ENCODE results near the gene RSPH3.

RSPH3 gene

DNA sequence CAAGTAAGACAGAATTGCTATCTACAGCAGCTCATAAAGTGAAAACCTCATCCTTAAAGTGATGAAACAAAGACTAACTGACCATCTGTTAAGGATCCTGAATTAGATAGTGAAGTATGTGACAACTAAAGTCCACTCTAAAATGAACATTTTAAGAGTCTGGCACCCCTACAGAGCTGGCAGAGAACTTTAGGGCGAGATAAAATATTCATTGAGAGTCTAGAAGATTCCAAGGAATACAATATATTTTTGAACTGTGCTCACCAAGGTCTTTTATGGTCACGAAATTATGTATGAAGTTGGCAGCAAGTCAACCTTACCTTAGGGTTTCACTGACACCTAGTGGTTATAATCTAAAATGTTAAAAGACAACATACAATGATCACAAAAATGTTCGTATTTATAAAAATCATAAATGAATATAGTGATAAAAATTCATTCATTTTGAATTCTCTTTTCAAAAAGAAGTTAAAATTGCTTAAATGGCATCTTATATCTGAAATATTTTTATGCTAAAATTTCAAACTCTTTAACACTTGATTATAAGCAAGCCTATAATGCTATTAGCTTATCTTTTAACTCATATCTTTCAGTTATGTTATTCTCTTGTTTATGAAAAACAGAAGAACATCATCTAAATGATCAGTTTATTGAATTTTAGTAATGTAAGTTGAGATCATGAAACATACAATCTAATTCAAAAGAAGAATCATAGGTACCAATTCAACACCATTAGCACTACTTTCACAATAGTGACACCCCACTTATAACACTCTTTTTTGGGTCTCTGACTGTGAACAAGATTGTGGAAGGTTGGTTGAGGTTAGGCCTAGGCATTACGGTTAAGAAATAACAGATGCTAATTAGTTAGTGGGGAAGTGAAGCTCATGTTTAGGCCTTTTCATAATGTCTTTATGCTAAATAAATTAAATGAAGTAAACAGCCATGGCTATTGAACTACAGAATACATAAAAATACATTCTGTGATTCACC, 27.5 kb downstream of the RSPH3 start:
- TF ChIP-seq, protein P1, sequence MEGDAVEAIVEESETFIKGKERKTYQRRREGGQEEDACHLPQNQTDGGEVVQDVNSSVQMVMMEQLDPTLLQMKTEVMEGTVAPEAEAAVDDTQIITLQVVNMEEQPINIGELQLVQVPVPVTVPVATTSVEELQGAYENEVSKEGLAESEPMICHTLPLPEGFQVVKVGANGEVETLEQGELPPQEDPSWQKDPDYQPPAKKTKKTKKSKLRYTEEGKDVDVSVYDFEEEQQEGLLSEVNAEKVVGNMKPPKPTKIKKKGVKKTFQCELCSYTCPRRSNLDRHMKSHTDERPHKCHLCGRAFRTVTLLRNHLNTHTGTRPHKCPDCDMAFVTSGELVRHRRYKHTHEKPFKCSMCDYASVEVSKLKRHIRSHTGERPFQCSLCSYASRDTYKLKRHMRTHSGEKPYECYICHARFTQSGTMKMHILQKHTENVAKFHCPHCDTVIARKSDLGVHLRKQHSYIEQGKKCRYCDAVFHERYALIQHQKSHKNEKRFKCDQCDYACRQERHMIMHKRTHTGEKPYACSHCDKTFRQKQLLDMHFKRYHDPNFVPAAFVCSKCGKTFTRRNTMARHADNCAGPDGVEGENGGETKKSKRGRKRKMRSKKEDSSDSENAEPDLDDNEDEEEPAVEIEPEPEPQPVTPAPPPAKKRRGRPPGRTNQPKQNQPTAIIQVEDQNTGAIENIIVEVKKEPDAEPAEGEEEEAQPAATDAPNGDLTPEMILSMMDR (IDR thresholded peaks at IDR 0.05; ENCODE audit: low read depth, low read length), result peak; percentile 24
- H3K4me3 ChIP-seq (replicated peaks in 1 of 2; ENCODE audit: low read depth in 2 of 2, low read length in 2 of 2), result no peak overlapping the region
- DNase-seq (ENCODE audit: low read depth in 2 of 2), result peak; percentile 77 to 80

DNA sequence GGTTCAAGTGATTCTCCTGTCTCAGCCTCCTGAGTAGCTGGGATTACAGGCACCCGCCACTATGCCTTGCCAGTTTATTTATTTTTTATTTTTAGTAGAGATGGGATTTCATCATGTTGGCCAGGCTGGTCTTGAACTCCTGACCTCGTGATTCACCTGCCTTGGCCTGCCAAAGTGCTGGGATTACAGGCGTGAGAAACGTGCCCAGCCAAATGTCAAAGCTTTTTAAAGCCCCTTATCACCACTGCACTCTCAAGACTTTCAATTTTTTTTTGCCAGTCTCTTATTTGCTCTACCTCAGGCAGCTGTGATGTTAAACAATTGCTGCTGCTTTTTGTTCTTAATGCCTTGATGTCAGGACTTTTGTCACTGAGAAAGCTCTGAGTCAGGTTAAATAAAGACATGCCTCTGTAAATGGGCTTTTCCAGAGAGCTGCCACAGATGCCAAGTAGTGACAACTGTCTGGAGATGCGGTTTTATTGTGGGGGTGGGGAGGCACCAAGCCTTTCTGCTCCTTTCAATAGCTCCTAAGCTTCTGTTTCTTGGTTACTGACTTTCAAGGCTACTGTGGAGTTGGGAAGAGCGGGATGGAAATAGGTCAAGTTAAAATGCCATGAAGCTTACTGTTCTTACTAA, 29.2 kb downstream of the RSPH3 start:
- H3K4me3 ChIP-seq (replicated peaks in 1 of 2; ENCODE audit: low read depth in 2 of 2, low read length in 2 of 2), result no peak overlapping the region
- TF ChIP-seq, protein P1 (IDR thresholded peaks at IDR 0.05; ENCODE audit: low read depth, low read length), result no peak
- DNase-seq (ENCODE audit: low read depth in 2 of 2), result peak in 1 of 2 donors; percentile 43

DNA sequence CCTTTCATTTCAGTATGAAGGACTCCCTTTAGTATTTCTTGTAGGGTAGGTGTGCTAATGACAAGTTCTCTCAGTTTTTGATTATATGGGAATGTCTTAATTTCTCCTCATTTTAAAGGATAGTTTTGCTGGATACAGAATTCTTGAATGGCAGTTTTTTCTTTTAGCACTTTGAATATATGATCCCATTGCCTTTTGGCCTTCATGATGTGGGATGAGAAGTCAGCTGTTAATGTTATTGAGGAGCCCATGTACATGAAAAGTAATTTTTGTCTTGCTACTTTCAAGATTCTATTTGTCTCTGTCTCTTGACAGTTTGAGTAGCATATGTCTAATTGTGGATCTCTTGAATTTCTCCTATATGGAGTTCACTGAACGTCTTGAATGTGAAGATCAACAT, 30.9 kb downstream of the RSPH3 start:
- TF ChIP-seq, protein P1 (IDR thresholded peaks at IDR 0.05; ENCODE audit: low read depth, low read length), result no peak
- DNase-seq (ENCODE audit: low read depth in 2 of 2), result peak in 1 of 2 donors; percentile 6
- no peak overlapping the region for H3K4me3 ChIP-seq (replicated peaks in 1 of 2; ENCODE audit: low read depth in 2 of 2, low read length in 2 of 2)

DNA sequence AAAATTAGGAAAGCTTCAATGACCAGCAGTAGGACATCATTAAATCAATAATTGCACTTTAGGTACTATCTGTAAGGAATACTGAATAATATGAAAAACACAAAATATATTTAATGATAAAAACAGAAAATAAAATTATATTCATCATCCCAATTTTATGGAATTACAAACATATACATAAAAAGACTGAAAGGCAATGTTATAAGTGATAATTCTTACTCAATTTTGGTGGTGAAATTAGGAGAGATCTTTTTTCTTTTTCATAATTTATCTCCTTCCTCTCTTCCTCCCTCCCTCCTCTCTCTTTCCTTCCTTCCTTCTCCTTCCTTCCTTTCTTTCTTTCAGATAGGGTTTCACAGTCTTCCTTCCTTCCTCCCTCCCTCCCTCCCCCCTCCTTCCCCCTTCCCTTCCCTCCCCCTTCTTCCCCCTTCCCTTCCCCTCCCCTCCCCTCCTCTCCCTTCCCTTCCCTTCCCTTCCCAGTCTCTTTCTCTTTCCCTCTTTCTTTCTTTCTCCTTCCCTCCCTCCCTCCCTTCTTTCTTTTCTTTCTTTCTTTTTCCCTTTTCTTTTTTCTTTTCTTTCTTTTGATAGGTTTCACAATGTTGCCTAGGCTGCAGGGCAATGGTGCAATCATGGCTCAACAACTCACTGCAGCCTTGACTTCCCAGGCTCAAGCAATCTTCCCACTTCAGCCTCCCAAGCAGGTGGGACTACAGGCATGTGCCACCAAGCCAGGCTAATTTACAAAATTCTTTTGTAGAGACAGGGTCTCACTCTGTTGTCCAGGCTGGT, 36.8 kb downstream of the RSPH3 start:
- DNase-seq (ENCODE audit: low read depth in 2 of 2), result no peak
- no peak overlapping the region for H3K4me3 ChIP-seq (replicated peaks in 1 of 2; ENCODE audit: low read depth in 2 of 2, low read length in 2 of 2)
- TF ChIP-seq, protein P1 (IDR thresholded peaks at IDR 0.05; ENCODE audit: low read depth, low read length), result no peak

DNA sequence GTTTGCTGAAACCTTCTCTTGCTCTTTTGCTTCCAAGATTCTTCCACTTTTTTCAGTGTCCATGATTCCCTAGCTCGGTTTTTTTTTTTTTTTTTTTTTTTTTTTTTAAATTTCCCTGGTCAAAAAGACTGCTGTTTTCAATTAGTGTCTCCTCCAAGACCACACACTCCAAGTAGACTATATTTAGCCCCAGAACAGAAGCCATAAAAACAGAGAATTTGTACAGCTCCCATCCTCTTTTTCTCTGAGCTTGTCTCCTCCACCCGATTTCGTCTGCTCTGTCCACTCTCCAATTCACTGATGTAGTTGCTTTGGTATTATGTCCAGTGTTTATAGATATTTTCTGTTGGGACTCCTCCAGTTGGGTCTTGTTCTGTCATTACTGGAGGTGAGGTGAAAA, 37.6 kb downstream of the RSPH3 start:
- TF ChIP-seq, protein P1 (IDR thresholded peaks at IDR 0.05; ENCODE audit: low read depth, low read length), result no peak
- H3K4me3 ChIP-seq (replicated peaks in 1 of 2; ENCODE audit: low read depth in 2 of 2, low read length in 2 of 2), result no peak overlapping the region
- DNase-seq (ENCODE audit: low read depth in 2 of 2), result no peak

DNA sequence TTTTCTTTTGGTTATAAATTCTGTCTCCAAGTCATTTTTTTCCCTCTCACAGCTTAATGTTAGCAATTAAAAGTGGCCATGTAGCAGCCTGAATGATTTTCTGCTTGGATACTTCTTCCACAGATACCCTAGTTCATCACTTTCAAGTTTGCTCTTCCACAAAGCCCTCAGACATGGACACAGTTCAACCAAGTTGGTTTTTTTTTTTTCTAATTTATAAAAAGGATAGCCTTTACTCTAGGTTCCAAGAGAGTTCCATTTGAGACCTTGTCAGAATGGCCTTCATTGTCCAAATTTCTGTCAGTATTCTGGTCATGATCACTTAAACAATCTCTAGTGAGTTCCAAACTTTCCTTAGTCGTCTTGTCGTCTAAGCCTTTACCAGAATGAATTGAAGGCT, 40.0 kb downstream of the RSPH3 start:
- TF ChIP-seq, protein P1 (IDR thresholded peaks at IDR 0.05; ENCODE audit: low read depth, low read length), result no peak
- no peak overlapping the region for H3K4me3 ChIP-seq (replicated peaks in 1 of 2; ENCODE audit: low read depth in 2 of 2, low read length in 2 of 2)
- no peak for DNase-seq (ENCODE audit: low read depth in 2 of 2)

Data from cardiac fibroblast (primary cell).